C4-2B (cell line): ENCODE results near the gene GIT2.

ENCODE experiments used
- CTCF ChIP-seq: fragments of 450-650 bp; conservative IDR thresholded peaks from 2 replicates; pipeline ENCODE4 v1.5.1; 2017; ENCODE audit warnings: mild to moderate bottlenecking
- ZFX ChIP-seq: fragments of 450-650 bp; IDR thresholded peaks from 2 replicates; pipeline ENCODE4 v1.6.1; 2017

DNA sequence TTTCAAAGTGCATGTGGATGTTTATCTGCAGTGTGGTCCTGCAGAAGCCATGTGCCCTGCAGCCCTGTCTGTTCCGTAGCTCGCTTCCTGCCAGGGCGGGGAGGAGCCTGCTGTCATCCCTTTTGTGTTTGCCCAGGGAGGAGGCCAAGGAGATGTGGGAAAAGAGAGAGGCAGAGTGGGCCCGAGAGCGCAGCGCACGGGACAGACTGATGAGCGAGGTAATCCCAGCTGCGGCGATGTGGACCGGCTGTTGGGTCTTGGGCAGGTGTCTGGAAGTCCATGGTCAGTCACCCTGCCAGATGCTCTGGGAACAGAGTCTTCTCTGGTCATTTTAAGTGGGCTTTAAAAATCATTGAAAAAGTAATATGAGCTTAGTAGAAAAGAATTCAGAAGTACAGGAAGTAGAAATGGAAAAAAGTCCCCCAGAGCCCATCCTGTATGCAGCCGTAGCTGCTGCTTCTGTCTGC, 83.3 kb downstream of the GIT2 start:
- TF ChIP-seq CTCF (no peak), ZFX (no peak)
